ENCODE measurements around the gene PPY.

GRCh38 chr17:43958748-43959352 lies 16.6 kb upstream of the PPY start:
- TF ChIP-seq TAF1 (IDR thresholded peaks at IDR 0.05; ENCODE audit: borderline replicate concordance, insufficient read depth, low read length): no peak
- TF ChIP-seq, protein P1, sequence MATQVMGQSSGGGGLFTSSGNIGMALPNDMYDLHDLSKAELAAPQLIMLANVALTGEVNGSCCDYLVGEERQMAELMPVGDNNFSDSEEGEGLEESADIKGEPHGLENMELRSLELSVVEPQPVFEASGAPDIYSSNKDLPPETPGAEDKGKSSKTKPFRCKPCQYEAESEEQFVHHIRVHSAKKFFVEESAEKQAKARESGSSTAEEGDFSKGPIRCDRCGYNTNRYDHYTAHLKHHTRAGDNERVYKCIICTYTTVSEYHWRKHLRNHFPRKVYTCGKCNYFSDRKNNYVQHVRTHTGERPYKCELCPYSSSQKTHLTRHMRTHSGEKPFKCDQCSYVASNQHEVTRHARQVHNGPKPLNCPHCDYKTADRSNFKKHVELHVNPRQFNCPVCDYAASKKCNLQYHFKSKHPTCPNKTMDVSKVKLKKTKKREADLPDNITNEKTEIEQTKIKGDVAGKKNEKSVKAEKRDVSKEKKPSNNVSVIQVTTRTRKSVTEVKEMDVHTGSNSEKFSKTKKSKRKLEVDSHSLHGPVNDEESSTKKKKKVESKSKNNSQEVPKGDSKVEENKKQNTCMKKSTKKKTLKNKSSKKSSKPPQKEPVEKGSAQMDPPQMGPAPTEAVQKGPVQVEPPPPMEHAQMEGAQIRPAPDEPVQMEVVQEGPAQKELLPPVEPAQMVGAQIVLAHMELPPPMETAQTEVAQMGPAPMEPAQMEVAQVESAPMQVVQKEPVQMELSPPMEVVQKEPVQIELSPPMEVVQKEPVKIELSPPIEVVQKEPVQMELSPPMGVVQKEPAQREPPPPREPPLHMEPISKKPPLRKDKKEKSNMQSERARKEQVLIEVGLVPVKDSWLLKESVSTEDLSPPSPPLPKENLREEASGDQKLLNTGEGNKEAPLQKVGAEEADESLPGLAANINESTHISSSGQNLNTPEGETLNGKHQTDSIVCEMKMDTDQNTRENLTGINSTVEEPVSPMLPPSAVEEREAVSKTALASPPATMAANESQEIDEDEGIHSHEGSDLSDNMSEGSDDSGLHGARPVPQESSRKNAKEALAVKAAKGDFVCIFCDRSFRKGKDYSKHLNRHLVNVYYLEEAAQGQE (IDR thresholded peaks at IDR 0.05; ENCODE audit: insufficient read depth in 1 of 2, low read depth in 2 of 2, low read length in 2 of 2): no peak
- TF ChIP-seq POLR2AphosphoS5 (IDR thresholded peaks at IDR 0.05; ENCODE audit: low read depth, low read length): no peak
